GM18526 (cell line): ENCODE results near the gene EFCAB14.

Experiments
- POLR2A ChIP-seq: IDR thresholded peaks from 3 replicates; pipeline ENCODE4 v1.6.1; 2011; ENCODE audit not compliant: insufficient read length; ENCODE audit errors: extremely low read depth

The EFCAB14 gene

GRCh38 chr1:46646331-46646730 lies 72.6 kb downstream of the EFCAB14 start:
- no peak for TF ChIP-seq POLR2A

GRCh38 chr1:46645815-46646214 lies 73.1 kb downstream of the EFCAB14 start:
- no peak for TF ChIP-seq POLR2A

GRCh38 chr1:46643368-46643775 lies 75.5 kb downstream of the EFCAB14 start:
- no peak for TF ChIP-seq POLR2A

- no peak for TF ChIP-seq POLR2A
Observed at GRCh38 chr1:46642115-46642680, 76.7 kb downstream of the EFCAB14 start.

- no peak for TF ChIP-seq POLR2A
Observed at GRCh38 chr1:46639547-46639946, 79.4 kb downstream of the EFCAB14 start.

GRCh38 chr1:46638921-46639320 lies 80.0 kb downstream of the EFCAB14 start:
- no peak for TF ChIP-seq POLR2A

- no peak for TF ChIP-seq POLR2A
Observed at GRCh38 chr1:46637444-46638083, 81.3 kb downstream of the EFCAB14 start.

GRCh38 chr1:46635205-46635604 lies 83.7 kb downstream of the EFCAB14 start:
- TF ChIP-seq POLR2A, result no peak

- TF ChIP-seq POLR2A, result no peak
Observed at GRCh38 chr1:46630719-46631118, 88.2 kb downstream of the EFCAB14 start.
